SH-SY5Y (cell line): ENCODE measurements around the gene ADGRG6.

ENCODE experiments used
- GATA2 ChIP-seq: IDR thresholded peaks from 2 replicates; pipeline ENCODE4 v1.6.1; 2011; ENCODE audit warnings: mild to moderate bottlenecking, low read depth, low read length
- GATA3 ChIP-seq: IDR thresholded peaks from 2 replicates; pipeline ENCODE4 v1.6.1; 2011; ENCODE audit warnings: low read depth, mild to moderate bottlenecking, low read length, moderate library complexity

- TF ChIP-seq GATA2 = no peak
- TF ChIP-seq GATA3 = no peak
These were observed 106.0 kb downstream of the ADGRG6 start for GRCh38 chr6:142407685-142408273.
